WERI-Rb-1 (cell line): ENCODE data around the gene CCDC7.
"Not testable (repeated sequence)": the region's sequence is repeated elsewhere in the genome, so short reads cannot be mapped to it uniquely, and the experiment has no call there.

Experiments
- DNase-seq: peaks from one replicate; pipeline ENCODE4 v3.0.0-alpha.2; 2020
- H3K27ac ChIP-seq: fragments of 250-450 bp; sonication (Bioruptor Pico); 2 replicates; pipeline ENCODE4 v1.5.1; 2020; ENCODE audit warnings: mild to moderate bottlenecking, moderate library complexity
- H3K27me3 ChIP-seq: fragments of 250-450 bp; sonication (Bioruptor Pico); 2 replicates; pipeline ENCODE4 v1.5.1; 2021; ENCODE audit warnings: mild to moderate bottlenecking, low read depth, moderate library complexity; ENCODE audit not compliant: insufficient read depth, severe bottlenecking
- H3K36me3 ChIP-seq: fragments of 250-450 bp; sonication (Bioruptor Pico); 2 replicates; pipeline ENCODE4 v1.5.1; 2020; ENCODE audit warnings: mild to moderate bottlenecking, moderate library complexity
- H3K4me3 ChIP-seq: 2 replicates; pipeline ENCODE4 v1.5.1; 2011; ENCODE audit warnings: low read depth, mild to moderate bottlenecking, control low read depth, low read length
- H3K9me3 ChIP-seq: fragments of 250-450 bp; sonication (Bioruptor Pico); 2 replicates; pipeline ENCODE4 v1.5.1; 2021; ENCODE audit warnings: mild to moderate bottlenecking, moderate library complexity; ENCODE audit not compliant: severe bottlenecking
- CTCF ChIP-seq: IDR thresholded peaks from 2 replicates; pipeline ENCODE4 v1.5.1; 2011; ENCODE audit warnings: low read depth, mild to moderate bottlenecking, control low read depth, inconsistent platforms, low read length

CCDC7 gene

GRCh38 chr10:32530231-32530630 lies 84.3 kb downstream of the CCDC7 start:
- no peak overlapping the region for H3K4me3 ChIP-seq
- H3K36me3 ChIP-seq, result no peaks in the 10 kb centered on the region
- no peak for TF ChIP-seq CTCF
- no peak for DNase-seq
- H3K9me3 ChIP-seq, result no peaks in the 10 kb centered on the region
- H3K27me3 ChIP-seq, result no peaks in the 10 kb centered on the region
- no peak overlapping the region for H3K27ac ChIP-seq

GRCh38 chr10:32538256-32538655 lies 92.3 kb downstream of the CCDC7 start:
- no peaks in the 10 kb centered on the region for H3K9me3 ChIP-seq
- no peaks in the 10 kb centered on the region for H3K36me3 ChIP-seq
- H3K4me3 ChIP-seq, result no peak overlapping the region
- no peak for TF ChIP-seq CTCF
- no peak overlapping the region for H3K27ac ChIP-seq
- DNase-seq, result no peak
- H3K27me3 ChIP-seq, result no peaks in the 10 kb centered on the region

DNA sequence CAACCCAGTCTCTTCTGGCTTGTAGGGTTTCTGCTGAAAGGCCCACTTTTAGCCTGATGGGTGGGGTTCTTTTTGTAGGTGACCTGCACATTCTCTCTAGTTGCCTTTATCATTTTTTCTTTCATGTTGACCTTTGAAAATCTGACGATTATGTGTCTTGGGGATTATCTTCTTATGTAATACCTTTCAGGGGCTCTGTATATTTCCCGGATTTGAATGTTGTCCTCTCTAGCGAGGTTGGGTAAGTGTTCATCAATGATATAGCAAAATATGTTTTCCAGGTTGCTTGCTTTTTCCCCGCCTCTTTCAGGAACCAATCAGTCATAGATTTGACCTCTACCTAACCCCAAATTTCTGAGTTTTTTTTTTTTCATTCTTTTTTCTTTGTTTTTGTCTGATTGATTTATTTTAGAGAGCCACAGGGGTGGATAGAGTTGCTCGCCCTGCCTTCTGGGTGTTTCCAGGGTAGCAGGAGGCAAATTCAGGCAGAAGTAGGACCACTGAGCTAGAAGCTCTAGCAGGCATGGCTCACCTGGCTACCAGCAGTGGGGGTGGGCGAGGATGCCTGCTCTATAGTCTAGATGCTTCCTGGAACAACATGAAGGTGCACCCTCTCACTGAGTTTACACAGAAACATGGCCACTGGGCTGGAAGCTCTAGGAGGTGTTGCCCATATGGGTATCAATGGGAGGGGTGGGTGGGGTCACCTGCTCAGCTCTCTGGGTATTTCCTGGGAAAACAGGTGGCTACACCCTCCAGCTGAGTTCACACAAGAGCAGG lies 94.9 kb downstream of the CCDC7 start:
- H3K4me3 ChIP-seq, result no peak overlapping the region
- no peak overlapping the region for H3K27ac ChIP-seq
- H3K27me3 ChIP-seq, result no peaks in the 10 kb centered on the region
- H3K36me3 ChIP-seq, result no peaks in the 10 kb centered on the region
- no peak for TF ChIP-seq CTCF
- DNase-seq, result no peak
- no peaks in the 10 kb centered on the region for H3K9me3 ChIP-seq

GRCh38 chr10:32548208-32548607 lies 102.3 kb downstream of the CCDC7 start:
- Histone ChIP-seq H3K27me3 (no peaks in the 10 kb centered on the region), H3K36me3 (no peaks in the 10 kb centered on the region), H3K27ac (no peak overlapping the region), H3K4me3 (no peak overlapping the region), H3K9me3 (no peaks in the 10 kb centered on the region)
- TF ChIP-seq CTCF, result no peak
- DNase-seq, result no peak

GRCh38 chr10:32556783-32557395 lies 110.9 kb downstream of the CCDC7 start:
- no peak for TF ChIP-seq CTCF
- Histone ChIP-seq H3K27me3 (no peaks in the 10 kb centered on the region), H3K36me3 (no peaks in the 10 kb centered on the region), H3K4me3 (no peak overlapping the region), H3K9me3 (no peaks in the 10 kb centered on the region), H3K27ac (no peak overlapping the region)
- no peak for DNase-seq

- not testable (repeated sequence) for DNase-seq, H3K9me3 ChIP-seq, H3K27ac ChIP-seq, H3K27me3 ChIP-seq, H3K4me3 ChIP-seq, H3K36me3 ChIP-seq
These were observed 116.8 kb downstream of the CCDC7 start for GRCh38 chr10:32562695-32563094.
